A673 (cell line): ENCODE measurements around the gene ZC3H11A. TPM values are rescaled to one million over a fixed set of nuclear protein-coding genes. Genes with fewer than 3 reads are reported as not detected.
A peak's percentile ranks its signal among the peaks of the same experiment; 100 is the strongest.
"Not testable (repeated sequence)": the region's sequence is repeated elsewhere in the genome, so short reads cannot be mapped to it uniquely, and the experiment has no call there.

Source experiments
- BruUV-seq: library from RNA; stranded (reverse); fragments of 400-500 nt; replicated peaks from 2 replicates; lab custom pipeline; 2021; lab: Mats Ljungman, UMichigan
- CTCF ChIA-PET: fragments of 300-600 bp; sonication (Branson Sonifier 250); formaldehyde crosslinking; loops from one replicate; lab custom pipeline; 2022; ENCODE audit warnings: antibody characterized with exemption; lab: Charles Lee
- POLR2A ChIA-PET: fragments of 300-600 bp; sonication (Branson Sonifier 250); formaldehyde crosslinking; loops from one replicate; lab custom pipeline; 2022; ENCODE audit warnings: antibody characterized with exemption; ENCODE audit not compliant: low non-redundant PET; lab: Charles Lee
- DNase-seq: peaks from one replicate; pipeline ENCODE4 v3.0.0-alpha.2; 2015; ENCODE audit warnings: low spot score
- H3K27ac ChIP-seq: fragments of 200-600 bp; sonication (generic); 2 replicates; pipeline ENCODE4 v1.5.1; 2016; ENCODE audit warnings: mixed run types, low read depth, mild to moderate bottlenecking, mixed read lengths, antibody characterized with exemption, low read length; ENCODE audit not compliant: poor library complexity, severe bottlenecking
- H3K27me3 ChIP-seq: fragments of 200-600 bp; sonication (generic); replicated peaks from 2 replicates; pipeline ENCODE4 v1.6.1; 2017; ENCODE audit warnings: mixed run types, low read depth, mild to moderate bottlenecking, mixed read lengths, antibody characterized with exemption, low read length; ENCODE audit not compliant: insufficient read depth, poor library complexity
- H3K36me3 ChIP-seq: fragments of 200-600 bp; sonication (generic); 2 replicates; pipeline ENCODE4 v1.6.1; 2016; ENCODE audit warnings: mixed run types, mild to moderate bottlenecking, mixed read lengths, antibody characterized with exemption, low read length; ENCODE audit not compliant: insufficient read depth, poor library complexity, severe bottlenecking
- H3K4me1 ChIP-seq: fragments of 200-600 bp; sonication (generic); 2 replicates; pipeline ENCODE4 v1.6.1; 2017; ENCODE audit warnings: mixed run types, mild to moderate bottlenecking, mixed read lengths, antibody characterized with exemption, low read length; ENCODE audit not compliant: insufficient read depth, poor library complexity, severe bottlenecking
- H3K4me3 ChIP-seq: fragments of 200-600 bp; sonication (generic); 2 replicates; pipeline ENCODE4 v1.5.1; 2016; ENCODE audit warnings: low read depth, mixed run types, mild to moderate bottlenecking, mixed read lengths, low read length; ENCODE audit not compliant: poor library complexity, severe bottlenecking
- H3K9me3 ChIP-seq: fragments of 200-600 bp; sonication (generic); 2 replicates; pipeline ENCODE4 v1.6.1; 2016; ENCODE audit warnings: mixed run types, low read depth, mild to moderate bottlenecking, mixed read lengths, antibody characterized with exemption, low read length; ENCODE audit not compliant: poor library complexity, severe bottlenecking
- CTCF ChIP-seq: fragments of 300-800, 200-600 bp; sonication (generic); conservative IDR thresholded peaks from 2 replicates; pipeline ENCODE4 v1.5.1; 2017; ENCODE audit warnings: low read depth, mild to moderate bottlenecking, antibody characterized with exemption, low read length, moderate library complexity, mixed read lengths
- EZH2 ChIP-seq: fragments of 200-600 bp; sonication (generic); IDR thresholded peaks from 2 replicates; pipeline ENCODE4 v1.6.1; 2017; ENCODE audit warnings: borderline replicate concordance, low read depth, mild to moderate bottlenecking, mixed read lengths, antibody characterized with exemption, low read length; ENCODE audit not compliant: poor library complexity, severe bottlenecking
- intact Hi-C: fragments of 100-400 bp; cut with micrococcal nuclease; formaldehyde crosslinking; loops from one replicate; pipeline ENCODE4 v1.10.0; 2022; ENCODE audit not compliant: unreplicated experiment
- total RNA-seq: library from RNA; stranded (reverse); gene quantifications from 2 replicates; pipeline ENCODE4 v1.2.3, GENCODE V29; 2021

The ZC3H11A gene
- total RNA-seq, 1 experiment from 2014 or later = 95.3 TPM

GRCh38 chr1:203754455-203754864 lies 41.0 kb upstream of the ZC3H11A start:
- ChIA-PET POLR2A (no interaction called here), CTCF (no interaction called here)
- intact Hi-C loops = no loop called here
- Histone ChIP-seq H3K4me1 (peaks cover 5% of the 10 kb centered on the region), H3K27me3 (no peaks in the 10 kb centered on the region), H3K36me3 (no peaks in the 10 kb centered on the region), H3K4me3 (no peak overlapping the region), H3K9me3 (no peaks in the 10 kb centered on the region), H3K27ac (peak overlapping the region; percentile 40)
- no peak for DNase-seq
- BruUV-seq = no TSS peak
- TF ChIP-seq CTCF = no peak
- TF ChIP-seq EZH2 = no peak

GRCh38 chr1:203756036-203756435 lies 39.4 kb upstream of the ZC3H11A start:
- BruUV-seq = no TSS peak
- H3K27me3 ChIP-seq = no peaks in the 10 kb centered on the region
- no peak for DNase-seq
- intact Hi-C loops = no loop called here
- H3K27ac ChIP-seq = no peak overlapping the region
- ChIA-PET POLR2A (interaction anchor here (0.7 kb wide), 1 partner anchor 51 kb away, joined by 3 read pairs; no protein-coding TSS in a partner anchor), CTCF (no interaction called here)
- TF ChIP-seq CTCF (no peak), EZH2 (no peak)
- no peaks in the 10 kb centered on the region for H3K9me3 ChIP-seq
- peaks cover 5% of the 10 kb centered on the region for H3K4me1 ChIP-seq
- no peaks in the 10 kb centered on the region for H3K36me3 ChIP-seq
- no peak overlapping the region for H3K4me3 ChIP-seq

- H3K36me3 ChIP-seq, H3K4me1 ChIP-seq, DNase-seq, H3K27ac ChIP-seq, POLR2A ChIA-PET, CTCF ChIA-PET, H3K9me3 ChIP-seq, intact Hi-C loops, H3K27me3 ChIP-seq, BruUV-seq, H3K4me3 ChIP-seq: not testable (repeated sequence)
Measured at GRCh38 chr1:203758749-203759148, 36.7 kb upstream of the ZC3H11A start.

- POLR2A ChIA-PET = no interaction called here
Measured at GRCh38 chr1:203760506-203760905, 34.9 kb upstream of the ZC3H11A start.

GRCh38 chr1:203761958-203762357 lies 33.5 kb upstream of the ZC3H11A start:
- H3K27me3 ChIP-seq, H3K4me3 ChIP-seq, DNase-seq, CTCF ChIA-PET, H3K27ac ChIP-seq, H3K36me3 ChIP-seq, H3K9me3 ChIP-seq, BruUV-seq, POLR2A ChIA-PET, intact Hi-C loops, H3K4me1 ChIP-seq: not testable (repeated sequence)

More at GRCh38 chr1:203760506-203760905, 34.9 kb upstream of the ZC3H11A start:
- Histone ChIP-seq H3K9me3 (no peaks in the 10 kb centered on the region), H3K4me3 (no peak overlapping the region), H3K27me3 (no peaks in the 10 kb centered on the region), H3K27ac (no peak overlapping the region), H3K4me1 (no peaks in the 10 kb centered on the region), H3K36me3 (no peaks in the 10 kb centered on the region)
- DNase-seq = no peak
- no peak for TF ChIP-seq EZH2
- TF ChIP-seq CTCF = no peak
- no TSS peak for BruUV-seq
- CTCF ChIA-PET = no interaction called here
- intact Hi-C loops = no loop called here
